ENCODE measurements around the gene ZSWIM5.
"Not testable (repeated sequence)": the region's sequence is repeated elsewhere in the genome, so short reads cannot be mapped to it uniquely, and the experiment has no call there.

Gene ZSWIM5

DNA sequence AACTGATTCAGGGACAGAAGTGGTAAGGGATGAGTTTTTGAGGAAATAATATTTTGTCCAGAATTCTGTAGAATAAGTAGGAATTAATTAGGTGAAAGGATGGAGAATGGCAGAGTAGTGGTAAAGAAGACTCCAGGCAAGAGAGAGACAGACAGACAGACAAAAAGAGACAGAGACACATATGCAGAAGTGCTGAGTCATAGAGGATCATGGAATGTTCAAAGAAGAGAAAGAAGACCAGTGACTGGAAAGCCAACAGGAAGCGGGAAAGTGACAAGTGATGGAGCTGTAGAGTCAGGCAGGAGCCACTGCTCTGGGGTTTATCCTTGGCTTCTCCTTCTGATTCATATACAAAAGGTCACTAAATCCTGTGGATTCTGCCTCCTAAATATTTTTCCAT, 108.5 kb downstream of the ZSWIM5 start:
- Histone ChIP-seq H3K4me3 (ENCODE audit: low read depth in 1 of 2, low read length in 1 of 2) (no peak overlapping the region), H3K27me3 (no peaks in the 10 kb centered on the region), H3K4me1 (ENCODE audit: control insufficient read depth in 1 of 2, insufficient read depth in 1 of 2, low read depth in 1 of 2, low read length in 1 of 2) (no peaks in the 10 kb centered on the region), H3K36me3 (no peaks in the 10 kb centered on the region), H3K9me3 (no peaks in the 10 kb centered on the region), H3K27ac (no peak overlapping the region)
- TF ChIP-seq, protein P1, sequence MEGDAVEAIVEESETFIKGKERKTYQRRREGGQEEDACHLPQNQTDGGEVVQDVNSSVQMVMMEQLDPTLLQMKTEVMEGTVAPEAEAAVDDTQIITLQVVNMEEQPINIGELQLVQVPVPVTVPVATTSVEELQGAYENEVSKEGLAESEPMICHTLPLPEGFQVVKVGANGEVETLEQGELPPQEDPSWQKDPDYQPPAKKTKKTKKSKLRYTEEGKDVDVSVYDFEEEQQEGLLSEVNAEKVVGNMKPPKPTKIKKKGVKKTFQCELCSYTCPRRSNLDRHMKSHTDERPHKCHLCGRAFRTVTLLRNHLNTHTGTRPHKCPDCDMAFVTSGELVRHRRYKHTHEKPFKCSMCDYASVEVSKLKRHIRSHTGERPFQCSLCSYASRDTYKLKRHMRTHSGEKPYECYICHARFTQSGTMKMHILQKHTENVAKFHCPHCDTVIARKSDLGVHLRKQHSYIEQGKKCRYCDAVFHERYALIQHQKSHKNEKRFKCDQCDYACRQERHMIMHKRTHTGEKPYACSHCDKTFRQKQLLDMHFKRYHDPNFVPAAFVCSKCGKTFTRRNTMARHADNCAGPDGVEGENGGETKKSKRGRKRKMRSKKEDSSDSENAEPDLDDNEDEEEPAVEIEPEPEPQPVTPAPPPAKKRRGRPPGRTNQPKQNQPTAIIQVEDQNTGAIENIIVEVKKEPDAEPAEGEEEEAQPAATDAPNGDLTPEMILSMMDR (IDR thresholded peaks at IDR 0.05): no peak

DNA sequence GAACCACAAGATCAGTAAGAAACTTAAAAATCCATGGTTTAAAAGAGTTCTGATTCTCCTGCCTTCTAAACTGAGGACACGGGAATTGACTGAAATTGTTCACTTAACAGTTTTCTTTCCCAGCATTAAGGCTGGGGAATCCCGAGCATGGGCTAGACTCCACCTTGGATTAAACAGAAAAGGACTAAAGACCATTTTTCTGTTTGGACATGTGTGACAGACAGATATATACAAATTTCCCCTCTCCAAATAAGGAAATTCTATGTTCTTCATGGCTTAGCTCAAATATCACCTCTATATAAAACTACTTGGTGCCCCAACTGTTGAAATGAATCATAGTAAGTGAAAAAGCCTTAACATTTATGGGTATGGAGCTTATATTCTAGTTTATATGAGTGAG, 109.3 kb downstream of the ZSWIM5 start:
- H3K27me3 ChIP-seq: no peaks in the 10 kb centered on the region
- TF ChIP-seq, protein P1 (IDR thresholded peaks at IDR 0.05): no peak
- no peak overlapping the region for H3K27ac ChIP-seq
- no peaks in the 10 kb centered on the region for H3K4me1 ChIP-seq (ENCODE audit: control insufficient read depth in 1 of 2, insufficient read depth in 1 of 2, low read depth in 1 of 2, low read length in 1 of 2)
- no peaks in the 10 kb centered on the region for H3K36me3 ChIP-seq
- H3K9me3 ChIP-seq: no peaks in the 10 kb centered on the region
- H3K4me3 ChIP-seq (ENCODE audit: low read depth in 1 of 2, low read length in 1 of 2): no peak overlapping the region

DNA sequence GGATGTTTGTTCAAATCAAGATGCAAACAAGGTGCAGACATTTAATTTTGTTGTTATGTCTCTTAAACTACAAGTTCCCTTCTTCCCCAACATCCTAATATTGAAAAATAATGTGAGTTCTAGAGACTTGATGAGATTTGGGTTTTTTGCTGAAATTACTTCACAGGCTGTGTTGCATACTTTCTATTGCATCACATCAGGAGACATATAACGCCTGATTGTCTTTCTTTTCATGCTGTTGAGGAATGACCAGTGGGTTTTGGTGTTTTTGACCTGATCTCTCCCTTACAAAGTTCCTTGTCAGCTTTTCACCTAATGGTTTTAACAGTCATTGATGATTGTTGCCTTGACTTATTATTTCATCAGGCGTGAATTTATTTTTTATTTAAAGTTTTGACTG, 111.0 kb downstream of the ZSWIM5 start:
- Histone ChIP-seq H3K4me1 (ENCODE audit: control insufficient read depth in 1 of 2, insufficient read depth in 1 of 2, low read depth in 1 of 2, low read length in 1 of 2) (no peaks in the 10 kb centered on the region), H3K27me3 (no peaks in the 10 kb centered on the region), H3K9me3 (no peaks in the 10 kb centered on the region), H3K36me3 (no peaks in the 10 kb centered on the region), H3K4me3 (ENCODE audit: low read depth in 1 of 2, low read length in 1 of 2) (no peak overlapping the region), H3K27ac (no peak overlapping the region)
- TF ChIP-seq, protein P1 (IDR thresholded peaks at IDR 0.05): no peak

DNA sequence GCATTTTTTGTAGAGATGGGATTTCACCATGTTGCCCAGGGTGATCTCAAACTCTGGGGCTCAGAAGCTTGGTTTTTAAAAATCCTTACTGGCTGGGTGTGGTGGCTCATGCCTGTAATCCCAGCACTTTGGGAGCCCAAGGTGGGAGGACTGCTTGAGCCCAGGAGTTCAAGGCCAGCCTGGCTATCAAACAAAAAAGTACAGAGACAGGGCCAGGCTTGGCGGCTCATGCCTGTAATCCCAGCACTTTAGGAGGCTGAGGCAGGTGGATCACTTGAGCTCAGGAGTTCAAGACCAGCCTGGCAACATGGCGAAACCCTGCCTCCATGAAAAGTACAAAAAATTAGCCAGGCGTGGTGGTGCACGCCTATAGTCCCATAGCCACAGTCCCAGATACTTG, 112.0 kb downstream of the ZSWIM5 start:
- H3K27ac ChIP-seq; H3K36me3 ChIP-seq; H3K9me3 ChIP-seq; H3K27me3 ChIP-seq; H3K4me3 ChIP-seq (ENCODE audit: low read depth in 1 of 2, low read length in 1 of 2); H3K4me1 ChIP-seq (ENCODE audit: control insufficient read depth in 1 of 2, insufficient read depth in 1 of 2, low read depth in 1 of 2, low read length in 1 of 2): not testable (repeated sequence)

DNA sequence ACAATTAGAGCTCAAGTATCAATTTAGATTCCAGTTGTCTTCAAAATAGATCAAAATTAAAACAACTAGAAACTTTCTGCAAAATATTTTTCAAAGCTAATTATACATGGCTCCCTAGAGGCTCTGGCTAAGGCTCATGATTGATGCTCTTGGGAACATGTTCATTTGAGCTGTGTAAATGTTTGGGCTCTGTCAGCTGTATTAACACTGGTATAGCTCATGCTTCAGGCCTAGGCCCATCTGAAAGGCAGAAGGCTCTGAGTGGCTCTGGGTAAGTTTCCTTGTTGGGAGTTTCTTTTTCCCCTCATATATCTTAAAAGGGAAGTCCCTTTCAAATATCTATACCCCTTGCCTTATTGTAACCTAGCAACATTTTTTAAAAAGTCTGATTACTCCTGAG, 113.1 kb downstream of the ZSWIM5 start:
- H3K27ac ChIP-seq: no peak overlapping the region
- H3K4me3 ChIP-seq (ENCODE audit: low read depth in 1 of 2, low read length in 1 of 2): no peak overlapping the region
- no peaks in the 10 kb centered on the region for H3K27me3 ChIP-seq
- no peaks in the 10 kb centered on the region for H3K36me3 ChIP-seq
- no peaks in the 10 kb centered on the region for H3K9me3 ChIP-seq
- TF ChIP-seq, protein P1 (IDR thresholded peaks at IDR 0.05): no peak
- no peaks in the 10 kb centered on the region for H3K4me1 ChIP-seq (ENCODE audit: control insufficient read depth in 1 of 2, insufficient read depth in 1 of 2, low read depth in 1 of 2, low read length in 1 of 2)

DNA sequence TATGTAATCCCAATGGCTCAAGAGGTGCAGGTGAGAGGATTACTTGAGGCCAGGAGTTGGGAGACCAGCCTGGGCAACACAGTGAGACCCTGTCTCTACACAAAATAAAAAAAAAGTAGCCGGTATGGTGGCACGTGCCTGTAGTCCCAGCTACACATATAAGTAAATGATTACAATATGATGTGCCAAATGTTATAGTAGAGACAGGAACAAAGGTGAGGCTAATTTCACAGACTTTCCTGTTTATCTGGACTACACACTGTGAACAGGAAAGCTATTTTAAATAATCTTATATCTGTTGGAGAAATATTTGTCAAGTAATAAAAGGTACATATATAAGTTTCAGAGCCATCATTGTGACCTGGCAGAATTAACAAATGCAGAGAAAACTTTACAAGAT, 116.7 kb downstream of the ZSWIM5 start:
- Histone ChIP-seq H3K27ac (no peak overlapping the region), H3K27me3 (no peaks in the 10 kb centered on the region), H3K4me3 (ENCODE audit: low read depth in 1 of 2, low read length in 1 of 2) (no peak overlapping the region), H3K36me3 (no peaks in the 10 kb centered on the region), H3K4me1 (ENCODE audit: control insufficient read depth in 1 of 2, insufficient read depth in 1 of 2, low read depth in 1 of 2, low read length in 1 of 2) (no peaks in the 10 kb centered on the region), H3K9me3 (no peaks in the 10 kb centered on the region)
- TF ChIP-seq, protein P1 (IDR thresholded peaks at IDR 0.05): no peak

Measured in neutrophil (primary cell).